Loucy (cell line): ENCODE measurements around the gene CAPN3.

ENCODE experiments used
- H2AFZ ChIP-seq: fragments of 200-600 bp; sonication (generic); 2 replicates; pipeline ENCODE4 v1.6.0; 2016; ENCODE audit warnings: antibody characterized with exemption, mild to moderate bottlenecking, low read length, moderate library complexity
- H3F3A ChIP-seq: fragments of 200-600 bp; 2 replicates; pipeline ENCODE4 v1.6.0; 2016; ENCODE audit warnings: antibody characterized with exemption, low read depth, mild to moderate bottlenecking
- H3K27me3 ChIP-seq: fragments of 200-600 bp; sonication (generic); 2 replicates; pipeline ENCODE4 v1.6.1; 2014; ENCODE audit warnings: low read length, mild to moderate bottlenecking; ENCODE audit not compliant: insufficient read depth, poor library complexity, severe bottlenecking
- H3K36me3 ChIP-seq: fragments of 200-600 bp; sonication (generic); 2 replicates; pipeline ENCODE4 v1.6.1; 2016; ENCODE audit warnings: low read length; ENCODE audit not compliant: insufficient read depth
- H3K4me1 ChIP-seq: fragments of 200-600 bp; sonication (generic); 2 replicates; pipeline ENCODE4 v1.5.1; 2014; ENCODE audit warnings: low read length, mild to moderate bottlenecking; ENCODE audit not compliant: insufficient read depth, poor library complexity, severe bottlenecking
- H3K4me2 ChIP-seq: fragments of 200-600 bp; sonication (generic); 2 replicates; pipeline ENCODE4 v1.6.0; 2014; ENCODE audit warnings: antibody characterized with exemption, low read length, low read depth, mild to moderate bottlenecking; ENCODE audit not compliant: poor library complexity, severe bottlenecking
- H3K4me3 ChIP-seq: fragments of 200-600 bp; sonication (generic); 2 replicates; pipeline ENCODE4 v1.5.1; 2014; ENCODE audit warnings: low read length, mild to moderate bottlenecking, mixed read lengths; ENCODE audit not compliant: poor library complexity, severe bottlenecking
- H3K79me2 ChIP-seq: fragments of 200-600 bp; sonication (generic); 2 replicates; pipeline ENCODE4 v1.6.1; 2014; ENCODE audit warnings: low read length; ENCODE audit not compliant: insufficient read depth
- H3K9ac ChIP-seq: fragments of 200-600 bp; sonication (generic); 2 replicates; pipeline ENCODE4 v1.6.0; 2014; ENCODE audit warnings: mild to moderate bottlenecking, low read depth, low read length, moderate library complexity; ENCODE audit not compliant: poor library complexity, severe bottlenecking
- H3K9me2 ChIP-seq: fragments of 200-600 bp; sonication (generic); replicated peaks from 2 replicates; pipeline ENCODE4 v1.6.1; 2016; ENCODE audit warnings: low read depth, low read length, mixed read lengths
- H3K9me3 ChIP-seq: fragments of 200-600 bp; sonication (generic); 2 replicates; pipeline ENCODE4 v1.6.1; 2014; ENCODE audit warnings: mild to moderate bottlenecking, antibody characterized with exemption, low read length, low read depth; ENCODE audit not compliant: insufficient read depth
- H4K20me1 ChIP-seq: fragments of 200-600 bp; sonication (generic); 2 replicates; pipeline ENCODE4 v1.6.0; 2014; ENCODE audit warnings: antibody characterized with exemption, low read length, mild to moderate bottlenecking; ENCODE audit not compliant: insufficient read depth, poor library complexity, severe bottlenecking
- CTCF ChIP-seq: fragments of 200-600 bp; sonication (generic); conservative IDR thresholded peaks from 2 replicates; pipeline ENCODE4 v1.5.1; 2014; ENCODE audit warnings: mild to moderate bottlenecking, antibody characterized with exemption, low read length
- EZH2phosphoT487 ChIP-seq: fragments of 200-600 bp; IDR thresholded peaks from 2 replicates; pipeline ENCODE4 v1.6.1; 2018; ENCODE audit warnings: antibody characterized with exemption, mild to moderate bottlenecking, moderate library complexity, borderline replicate concordance

CAPN3 gene

GRCh38 chr15:42427429-42428223 lies 68.3 kb downstream of the CAPN3 start:
- Histone ChIP-seq H3K4me2 (no peak overlapping the region), H3K79me2 (no peaks in the 10 kb centered on the region), H3F3A (no peaks in the 10 kb centered on the region), H3K36me3 (peaks cover 72% of the 10 kb centered on the region), H3K4me1 (no peaks in the 10 kb centered on the region), H4K20me1 (no peaks in the 10 kb centered on the region), H3K4me3 (no peak overlapping the region), H3K9ac (no peak overlapping the region), H2AFZ (no peak overlapping the region), H3K9me2 (no peaks in the 10 kb centered on the region), H3K27me3 (no peaks in the 10 kb centered on the region), H3K9me3 (no peaks in the 10 kb centered on the region)
- TF ChIP-seq CTCF (no peak), EZH2phosphoT487 (no peak)

- TF ChIP-seq CTCF: no peak
- TF ChIP-seq EZH2phosphoT487: no peak
- Histone ChIP-seq H3K4me1 (no peaks in the 10 kb centered on the region), H3K9ac (no peak overlapping the region), H3K9me2 (no peaks in the 10 kb centered on the region), H3K27me3 (no peaks in the 10 kb centered on the region), H3K4me2 (no peak overlapping the region), H3K36me3 (peaks cover 56% of the 10 kb centered on the region; the same call in 1 of the 2 replicates), H3K9me3 (no peaks in the 10 kb centered on the region), H4K20me1 (no peaks in the 10 kb centered on the region), H2AFZ (no peak overlapping the region), H3K79me2 (no peaks in the 10 kb centered on the region), H3F3A (no peaks in the 10 kb centered on the region), H3K4me3 (no peak overlapping the region)
Measured at GRCh38 chr15:42444415-42445063, 85.2 kb downstream of the CAPN3 start.

GRCh38 chr15:42445551-42445950 lies 86.2 kb downstream of the CAPN3 start:
- H3K9ac ChIP-seq: no peak overlapping the region
- TF ChIP-seq CTCF (no peak), EZH2phosphoT487 (no peak)
- no peak overlapping the region for H3K4me2 ChIP-seq
- no peaks in the 10 kb centered on the region for H3K9me2 ChIP-seq
- no peaks in the 10 kb centered on the region for H3K27me3 ChIP-seq
- no peaks in the 10 kb centered on the region for H4K20me1 ChIP-seq
- H3K79me2 ChIP-seq: no peaks in the 10 kb centered on the region
- H2AFZ ChIP-seq: no peak overlapping the region
- H3K9me3 ChIP-seq: no peaks in the 10 kb centered on the region
- H3F3A ChIP-seq: no peaks in the 10 kb centered on the region
- no peak overlapping the region for H3K4me3 ChIP-seq
- H3K36me3 ChIP-seq: peaks cover 66% of the 10 kb centered on the region; the same call in 1 of the 2 replicates
- H3K4me1 ChIP-seq: no peaks in the 10 kb centered on the region
